Liver (tissue), 9 donors: Measurements from ENCODE around the gene IFNGR2. TPM values are rescaled to one million over a fixed set of nuclear protein-coding genes. Genes with fewer than 3 reads are reported as not detected.

ENCODE experiments used
- DNase-seq: peaks from one replicate; pipeline ENCODE4 v3.0.0-alpha.2; 2017; ENCODE audit warnings: low spot score
- H3K27ac ChIP-seq, 2 donors: one replicate each; pipeline ENCODE4 v1.7.0; 2013; ENCODE audit warnings: inconsistent platforms in 2 of 2, low read length in 2 of 2, control low read depth in 1 of 2, low read depth in 1 of 2, mild to moderate bottlenecking in 1 of 2
- H3K27me3 ChIP-seq, 4 donors: one replicate each; pipeline versions ENCODE4 v1.6.1 to v1.7.0; 2013; ENCODE audit warnings: low read length in 3 of 4, inconsistent platforms in 1 of 4, mild to moderate bottlenecking in 1 of 4, moderate library complexity in 1 of 4; ENCODE audit not compliant: control insufficient read depth in 4 of 4, insufficient read depth in 4 of 4
- H3K36me3 ChIP-seq, 4 donors: one replicate each; pipeline versions ENCODE4 v1.6.1 to v1.7.0; 2013; ENCODE audit warnings: low read length in 3 of 4, mild to moderate bottlenecking in 3 of 4, low read depth in 1 of 4, moderate library complexity in 1 of 4; ENCODE audit not compliant: control insufficient read depth in 4 of 4, insufficient read depth in 3 of 4
- H3K4me1 ChIP-seq, 4 donors: one replicate each; pipeline versions ENCODE4 v1.6.1 to v1.7.0; 2013; ENCODE audit warnings: low read length in 3 of 4, mild to moderate bottlenecking in 3 of 4, moderate library complexity in 1 of 4; ENCODE audit not compliant: control insufficient read depth in 4 of 4, insufficient read depth in 4 of 4
- H3K4me3 ChIP-seq, 3 donors: one replicate each; pipeline versions ENCODE4 v1.6.1 to v1.7.0; 2013; ENCODE audit warnings: low read length in 3 of 3, control low read depth in 1 of 3, low read depth in 1 of 3, mild to moderate bottlenecking in 1 of 3
- H3K9ac ChIP-seq, 2 donors: one replicate each; pipeline ENCODE4 v1.7.0; 2013; ENCODE audit warnings: low read length in 2 of 2, mild to moderate bottlenecking in 2 of 2, moderate library complexity in 2 of 2, control low read depth in 1 of 2, low read depth in 1 of 2
- H3K9me3 ChIP-seq, 4 donors: one replicate each; pipeline versions ENCODE4 v1.6.1 to v1.7.0; 2013; ENCODE audit warnings: low read length in 3 of 4; ENCODE audit not compliant: control insufficient read depth in 4 of 4
- ATF3 ChIP-seq: IDR thresholded peaks from 2 replicates; pipeline ENCODE4 v1.6.1; 2016; ENCODE audit warnings: antibody characterized with exemption
- FOXA1 ChIP-seq: IDR thresholded peaks from 2 replicates; pipeline ENCODE4 v1.6.1; 2016; ENCODE audit warnings: antibody characterized with exemption
- FOXA2 ChIP-seq: IDR thresholded peaks from 2 replicates; pipeline ENCODE4 v1.6.1; 2016; ENCODE audit warnings: antibody characterized with exemption
- GABPA ChIP-seq, 2 donors: IDR thresholded peaks in 1 of 2; conservative IDR thresholded peaks in 1 of 2; 2 replicates each; pipeline ENCODE4 v1.6.1; 2016; ENCODE audit warnings: antibody characterized with exemption in 2 of 2, mild to moderate bottlenecking in 1 of 2, moderate library complexity in 1 of 2
- HNF4A ChIP-seq, 2 donors: conservative IDR thresholded peaks; 2 replicates each; pipeline ENCODE4 v1.6.1; 2016; ENCODE audit warnings: antibody characterized with exemption in 2 of 2, mild to moderate bottlenecking in 2 of 2
- HNF4G ChIP-seq: IDR thresholded peaks from 2 replicates; pipeline ENCODE4 v1.6.1; 2016; ENCODE audit warnings: antibody characterized with exemption
- JUND ChIP-seq, 2 donors: IDR thresholded peaks; 2 replicates each; pipeline ENCODE4 v1.6.1; 2016; ENCODE audit warnings: antibody characterized with exemption in 2 of 2
- RAD21 ChIP-seq, 2 donors: IDR thresholded peaks; 2 replicates each; pipeline ENCODE4 v1.6.1; 2016; ENCODE audit warnings: antibody characterized with exemption in 2 of 2, mild to moderate bottlenecking in 2 of 2
- REST ChIP-seq: IDR thresholded peaks from 2 replicates; pipeline ENCODE4 v1.6.1; 2016; ENCODE audit warnings: antibody characterized with exemption, mild to moderate bottlenecking
- RXRA ChIP-seq, 2 donors: IDR thresholded peaks; 2 replicates each; pipeline ENCODE4 v1.6.1; 2017 to 2018; ENCODE audit warnings: antibody characterized with exemption in 2 of 2, mild to moderate bottlenecking in 1 of 2
- SP1 ChIP-seq: IDR thresholded peaks from 2 replicates; pipeline ENCODE4 v1.6.1; 2018; ENCODE audit warnings: antibody characterized with exemption, mild to moderate bottlenecking
- TAF1 ChIP-seq: conservative IDR thresholded peaks from 2 replicates; pipeline ENCODE4 v1.6.1; 2016; ENCODE audit warnings: antibody characterized with exemption, mild to moderate bottlenecking
- WGBS: extraction: QIAGEN DNeasy Blood & Tissue Kit; methylation state at CpG from one replicate; pipeline ENCODE4 v1.1.7; 2013; 5-methylcytosine and 5-hydroxymethylcytosine counted together
- polyA plus RNA-seq, 2 donors: library from polyadenylated mRNA; stranded (reverse) in 1 of 2; unstranded in 1 of 2; fragments of 200-250 nt in 1 of 2; fragments of >200 nt in 1 of 2; fragmentation: Nextera tagmentation in 1 of 2; extraction: Ambion mirVana in 1 of 2; gene quantifications; one replicate each; pipeline versions ENCODE4 v1.2.1 to v1.2.3, GENCODE V29; 2013 to 2015
- total RNA-seq, 2 donors: library from RNA; depleted of rRNA; stranded (reverse); fragments of >200 nt; gene quantifications; one replicate each; pipeline ENCODE4 v1.2.3, GENCODE V29; 2014
- TF ChIP-seq, protein P1 (sequence below): fragments of 150-350 bp; IDR thresholded peaks from 2 replicates; pipeline ENCODE4 v1.5.1; 2017; ENCODE audit warnings: improper control_type of control experiment, low read depth, low read length; ENCODE audit not compliant: missing input control
- TF ChIP-seq, protein P2 (sequence below): IDR thresholded peaks from 2 replicates; pipeline ENCODE4 v1.6.1; 2016; ENCODE audit warnings: antibody characterized with exemption
- donor health status: healthy.
- donor health status: healthy.
- donor health status: healthy.
- donor health status: healthy.
- donor health status: healthy.

The IFNGR2 gene
- total and polyA plus RNA-seq, 4 donors = 23.0 to 24.3 (median 23.4) TPM

- TF ChIP-seq, protein P1, sequence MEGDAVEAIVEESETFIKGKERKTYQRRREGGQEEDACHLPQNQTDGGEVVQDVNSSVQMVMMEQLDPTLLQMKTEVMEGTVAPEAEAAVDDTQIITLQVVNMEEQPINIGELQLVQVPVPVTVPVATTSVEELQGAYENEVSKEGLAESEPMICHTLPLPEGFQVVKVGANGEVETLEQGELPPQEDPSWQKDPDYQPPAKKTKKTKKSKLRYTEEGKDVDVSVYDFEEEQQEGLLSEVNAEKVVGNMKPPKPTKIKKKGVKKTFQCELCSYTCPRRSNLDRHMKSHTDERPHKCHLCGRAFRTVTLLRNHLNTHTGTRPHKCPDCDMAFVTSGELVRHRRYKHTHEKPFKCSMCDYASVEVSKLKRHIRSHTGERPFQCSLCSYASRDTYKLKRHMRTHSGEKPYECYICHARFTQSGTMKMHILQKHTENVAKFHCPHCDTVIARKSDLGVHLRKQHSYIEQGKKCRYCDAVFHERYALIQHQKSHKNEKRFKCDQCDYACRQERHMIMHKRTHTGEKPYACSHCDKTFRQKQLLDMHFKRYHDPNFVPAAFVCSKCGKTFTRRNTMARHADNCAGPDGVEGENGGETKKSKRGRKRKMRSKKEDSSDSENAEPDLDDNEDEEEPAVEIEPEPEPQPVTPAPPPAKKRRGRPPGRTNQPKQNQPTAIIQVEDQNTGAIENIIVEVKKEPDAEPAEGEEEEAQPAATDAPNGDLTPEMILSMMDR = no peak
- TF ChIP-seq RXRA (IDR thresholded peaks at IDR 0.05) = no peak
- TF ChIP-seq JUND (IDR thresholded peaks at IDR 0.05) = no peak
- no peak for TF ChIP-seq FOXA1
Measured at GRCh38 chr21:33355355-33355754, 47.9 kb upstream of the IFNGR2 start (continued).

- H3K36me3 ChIP-seq = peaks cover 1 to 40% (median 21%) of the 10 kb centered on the region in 4 donors
- DNase-seq = no peak
- no peaks in the 10 kb centered on the region for H3K27me3 ChIP-seq
- H3K4me3 ChIP-seq = no peak overlapping the region
- no peak overlapping the region for H3K27ac ChIP-seq
- H3K4me1 ChIP-seq = peaks cover 0 to 5% (median 4%) of the 10 kb centered on the region in 4 donors
- H3K9me3 ChIP-seq = no peaks in the 10 kb centered on the region
- H3K9ac ChIP-seq = no peak overlapping the region
- 94% methylated on average over 11 of the region's 11 CpGs for WGBS
- TF ChIP-seq, protein P1 = no peak
- TF ChIP-seq JUND (IDR thresholded peaks at IDR 0.05) (no peak), HNF4A (conservative IDR thresholded peaks at IDR 0.05) (no peak), RAD21 (IDR thresholded peaks at IDR 0.05) (no peak), SP1 (no peak), TAF1 (no peak), RXRA (IDR thresholded peaks at IDR 0.05) (no peak), ATF3 (no peak), FOXA2 (no peak), HNF4G (no peak)
- TF ChIP-seq, protein P2, sequence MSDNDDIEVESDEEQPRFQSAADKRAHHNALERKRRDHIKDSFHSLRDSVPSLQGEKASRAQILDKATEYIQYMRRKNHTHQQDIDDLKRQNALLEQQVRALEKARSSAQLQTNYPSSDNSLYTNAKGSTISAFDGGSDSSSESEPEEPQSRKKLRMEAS = no peak
Measured at GRCh38 chr21:33355996-33356395, 47.2 kb upstream of the IFNGR2 start.

DNA sequence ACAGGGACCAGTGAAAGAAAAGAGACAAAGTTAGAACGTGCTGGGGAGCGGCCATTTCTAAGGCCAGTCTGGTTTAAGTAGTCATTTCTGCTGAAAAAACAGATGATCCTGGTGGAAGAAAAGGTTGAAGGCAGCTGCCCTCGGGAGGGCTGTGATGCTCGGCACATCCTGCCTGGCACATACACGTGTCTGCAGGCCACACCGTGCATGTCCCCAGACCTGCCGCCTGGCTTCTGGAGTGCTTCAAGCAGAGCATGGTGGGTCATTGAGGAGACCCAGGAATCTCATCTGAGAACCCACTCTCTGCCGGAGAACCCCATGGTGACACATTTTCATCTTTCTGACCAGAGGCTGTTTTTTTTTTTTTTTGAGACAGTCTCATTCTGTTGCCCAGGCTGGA, 46.0 kb upstream of the IFNGR2 start:
- 92% methylated on average over 8 of the region's 8 CpGs for WGBS
- H3K9me3 ChIP-seq = no peaks in the 10 kb centered on the region
- no peak for DNase-seq
- no peak overlapping the region for H3K9ac ChIP-seq
- H3K4me1 ChIP-seq = peaks cover 0 to 16% (median 11%) of the 10 kb centered on the region in 4 donors
- H3K4me3 ChIP-seq = no peak overlapping the region
- H3K27me3 ChIP-seq = no peaks in the 10 kb centered on the region
- H3K36me3 ChIP-seq = peaks cover 1 to 38% (median 15%) of the 10 kb centered on the region in 4 donors
- TF ChIP-seq JUND (IDR thresholded peaks at IDR 0.05) (no peak), ATF3 (no peak), RXRA (IDR thresholded peaks at IDR 0.05) (no peak), FOXA2 (no peak), TAF1 (no peak), RAD21 (IDR thresholded peaks at IDR 0.05) (no peak), SP1 (no peak), GABPA (IDR thresholded peaks at IDR 0.05 in 1 of 2, conservative IDR thresholded peaks at IDR 0.05 in 1 of 2) (no peak), REST (no peak), HNF4G (no peak)
- TF ChIP-seq, protein P1 = no peak
- TF ChIP-seq, protein P2 = no peak
- H3K27ac ChIP-seq = no peak overlapping the region
